T-helper 1 cell treated with Interleukin-12 subunit alpha and Interleukin-12 subunit beta and Interleukin-4 antibody, amounts not matched to agents 30 ng/mL and 1 ng/mL, for 36 hours (primary cell): ENCODE results near the gene TBL1X. TPM values are rescaled to one million over a fixed set of nuclear protein-coding genes. Genes with fewer than 3 reads are reported as not detected.
"Not testable (repeated sequence)": the region's sequence is repeated elsewhere in the genome, so short reads cannot be mapped to it uniquely, and the experiment has no call there.

Source experiments
- intact Hi-C: fragments of 100-400 bp; cut with micrococcal nuclease; formaldehyde crosslinking; loops from one replicate; pipeline ENCODE4 v1.15.1; 2024
- total RNA-seq: library from RNA; stranded (reverse); gene quantifications from 2 replicates; pipeline ENCODE4 v1.2.3, GENCODE V29; 2022

TBL1X gene
- total RNA-seq, 1 donor from 2014 or later, result 34.8 TPM

DNA sequence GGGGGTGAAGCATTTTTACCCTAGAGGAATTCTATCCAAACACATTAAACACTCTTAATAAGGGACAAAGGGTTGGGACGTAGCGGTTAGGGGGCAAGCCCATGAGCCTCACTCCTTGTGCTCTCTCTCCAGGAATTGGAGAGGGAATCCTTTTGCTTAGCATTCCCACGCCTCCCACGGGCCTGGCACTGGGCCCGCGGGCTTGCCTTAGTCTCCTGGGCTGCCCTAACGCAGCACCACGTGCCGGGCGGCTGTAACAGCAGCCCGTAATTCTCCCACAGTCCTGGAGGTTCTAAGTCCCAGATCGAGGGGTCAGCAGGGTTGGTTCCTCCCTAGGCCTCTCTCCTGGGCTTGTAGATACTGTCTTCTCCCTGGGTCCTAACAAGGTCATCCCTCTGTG lies 67.5 kb downstream of the TBL1X start:
- intact Hi-C loops, result loop anchor here (5.0 kb wide), 1 partner anchor 145 kb away; no protein-coding TSS in a partner anchor

DNA sequence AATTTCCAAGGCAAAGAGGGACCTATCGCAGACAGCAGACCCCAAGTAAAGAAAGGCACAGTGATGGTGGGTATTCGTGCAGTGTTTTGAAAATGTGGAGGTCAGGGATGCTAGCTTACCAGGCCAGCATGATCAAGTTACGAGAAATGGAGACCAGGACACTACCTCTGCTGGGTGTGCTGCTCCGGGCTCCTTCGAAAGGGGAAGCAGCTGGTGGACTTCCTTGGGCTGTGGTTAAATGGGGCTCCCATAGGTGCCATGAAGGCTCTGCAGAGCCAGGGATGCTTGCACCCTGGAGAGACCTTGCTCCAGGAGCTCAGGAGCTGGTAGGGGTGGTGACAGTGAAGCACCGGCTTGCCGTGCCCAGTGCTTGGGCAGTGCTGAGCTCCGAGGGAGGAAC lies 68.8 kb downstream of the TBL1X start:
- intact Hi-C loops, result loop anchor here (5.0 kb wide), 1 partner anchor 144 kb away; no protein-coding TSS in a partner anchor

DNA sequence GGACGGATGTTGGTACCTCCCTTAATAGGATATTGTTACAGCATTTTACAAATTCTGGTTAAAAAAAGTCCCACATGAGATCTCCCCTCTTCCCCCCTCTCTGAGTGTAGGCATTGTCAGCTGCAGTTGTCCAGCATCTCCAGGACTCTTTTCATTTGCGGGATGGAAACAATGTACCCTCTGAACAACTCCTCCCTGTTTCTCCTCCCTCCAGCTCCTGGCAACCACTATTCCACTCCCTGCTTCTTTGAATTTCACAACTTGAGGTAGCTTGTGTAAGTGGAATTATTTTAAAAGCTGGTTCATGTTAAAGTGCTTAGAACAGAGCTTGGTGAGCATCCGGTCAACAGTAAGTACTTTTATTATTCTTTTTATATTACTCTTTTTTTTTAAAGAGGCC lies 69.8 kb downstream of the TBL1X start:
- intact Hi-C loops, result loop anchor here (5.0 kb wide), 1 partner anchor 143 kb away; no protein-coding TSS in a partner anchor

DNA sequence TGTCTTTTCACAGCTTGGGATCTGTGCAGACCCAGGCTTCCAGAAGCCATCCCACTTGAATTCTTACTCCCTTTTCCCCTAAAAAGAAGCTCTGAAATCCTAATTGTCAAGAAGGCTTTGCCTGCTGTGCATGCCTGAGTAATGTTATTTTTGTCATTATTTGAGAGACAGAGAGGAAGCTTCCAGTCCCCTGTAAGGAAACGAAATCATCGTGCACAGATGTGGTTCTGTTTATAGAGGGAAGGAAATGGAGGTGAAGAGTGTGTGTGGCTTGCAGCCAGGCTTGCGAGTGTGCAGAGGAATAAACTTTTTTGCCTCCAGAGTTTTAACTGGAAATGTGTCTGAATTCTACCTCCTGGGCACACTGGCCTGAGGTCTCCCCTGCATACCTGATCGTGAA lies 70.2 kb downstream of the TBL1X start:
- intact Hi-C loops, result no loop called here

DNA sequence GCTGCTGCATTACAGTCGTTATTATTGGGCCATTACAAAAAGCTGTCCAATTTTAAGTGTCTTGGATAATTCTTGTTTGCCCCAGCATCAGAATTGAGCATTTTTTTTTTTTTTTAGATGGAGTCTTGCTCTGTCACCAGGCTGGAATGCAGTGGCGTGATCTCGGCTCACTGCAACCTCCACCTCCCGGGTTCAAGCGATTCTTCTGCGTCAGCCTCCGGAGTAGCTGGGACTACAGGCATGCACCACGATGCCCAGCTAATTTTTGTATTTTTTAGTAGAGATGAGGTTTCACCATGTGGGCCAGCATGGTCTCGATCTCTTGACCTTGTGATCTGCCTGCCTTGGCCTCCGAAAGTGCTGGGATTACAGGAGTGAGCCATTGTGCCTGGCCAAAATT lies 71.3 kb downstream of the TBL1X start:
- intact Hi-C loops, result not testable (repeated sequence)

DNA sequence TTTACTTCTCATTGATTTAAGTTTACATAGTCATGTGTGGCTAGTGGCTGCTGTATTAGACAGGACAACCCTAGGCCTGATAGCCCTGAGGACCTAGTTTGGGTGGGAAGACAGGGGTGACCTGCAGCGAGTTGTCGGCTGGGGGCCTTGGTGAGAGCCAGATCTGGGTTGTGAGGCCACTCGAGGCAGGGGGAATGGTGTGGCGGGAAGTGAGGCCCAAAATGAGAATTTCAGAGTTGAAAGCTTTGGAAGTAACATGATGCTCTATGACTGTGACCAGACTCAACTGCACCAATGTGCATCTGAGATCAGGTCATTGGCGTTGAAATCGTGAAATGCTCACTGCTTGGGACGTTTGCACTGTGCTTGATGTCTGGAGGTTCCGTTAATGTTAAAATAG lies 72.9 kb downstream of the TBL1X start:
- intact Hi-C loops, result no loop called here

DNA sequence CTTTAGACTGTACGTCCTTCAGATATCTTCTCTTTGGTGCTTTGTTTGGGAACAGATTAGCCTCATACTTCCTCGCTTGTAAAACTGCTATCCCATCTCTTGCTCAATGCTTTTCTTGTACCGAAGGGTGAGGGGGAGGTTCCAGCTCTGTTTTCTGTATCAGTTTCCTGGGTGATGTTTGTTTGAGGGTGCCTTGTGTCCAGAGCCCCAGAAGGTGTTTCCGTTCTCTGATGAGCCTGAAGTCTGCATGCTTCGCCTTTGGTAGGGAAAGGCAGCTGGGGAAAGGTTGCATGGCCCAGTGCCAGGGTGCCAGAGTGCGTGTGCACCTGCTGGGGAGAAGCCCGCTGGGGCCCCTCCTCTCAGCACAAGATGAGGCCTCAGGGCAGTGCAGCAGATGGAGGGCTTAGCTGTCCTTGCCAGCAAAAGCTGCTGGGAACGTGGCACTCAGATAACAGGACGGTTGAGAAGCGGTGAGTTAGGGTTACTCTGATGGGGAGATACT lies 73.7 kb downstream of the TBL1X start:
- intact Hi-C loops, result no loop called here

DNA sequence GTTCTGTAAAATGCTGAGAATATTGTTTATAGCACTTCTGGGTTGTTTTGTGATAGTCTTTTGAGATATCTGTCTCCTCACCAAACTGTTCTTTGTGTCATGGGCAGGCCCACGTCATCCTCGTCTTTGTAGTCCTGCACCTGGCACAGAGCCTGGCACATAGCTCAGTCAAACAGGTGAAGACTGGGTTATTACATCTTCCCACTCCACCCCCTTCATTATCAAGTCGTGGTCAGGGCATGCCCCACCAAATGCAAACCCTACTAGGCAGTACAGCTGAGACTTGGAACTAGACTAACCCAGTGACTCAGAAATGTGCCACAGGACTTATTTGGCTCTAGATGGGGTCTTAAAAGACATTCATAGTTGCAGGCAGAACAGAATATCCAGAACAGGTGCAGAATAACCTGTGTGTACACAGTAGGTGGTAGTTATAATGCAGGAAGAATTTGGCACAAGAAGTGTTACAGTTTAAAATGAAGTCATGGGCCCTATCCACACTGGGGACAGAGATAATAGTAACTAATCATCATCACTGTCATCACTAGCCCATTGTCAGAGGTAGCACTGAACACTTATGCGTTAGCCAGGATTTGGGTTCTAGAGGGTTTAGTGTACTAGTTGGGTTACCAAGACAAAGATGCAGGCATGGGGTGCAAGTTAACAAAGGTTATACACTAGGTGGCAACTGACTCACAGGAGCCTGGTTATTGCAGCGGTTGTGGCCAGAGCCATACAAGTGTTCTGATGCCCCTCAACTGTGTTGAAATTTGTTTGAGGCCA lies 74.9 kb downstream of the TBL1X start:
- intact Hi-C loops, result no loop called here

DNA sequence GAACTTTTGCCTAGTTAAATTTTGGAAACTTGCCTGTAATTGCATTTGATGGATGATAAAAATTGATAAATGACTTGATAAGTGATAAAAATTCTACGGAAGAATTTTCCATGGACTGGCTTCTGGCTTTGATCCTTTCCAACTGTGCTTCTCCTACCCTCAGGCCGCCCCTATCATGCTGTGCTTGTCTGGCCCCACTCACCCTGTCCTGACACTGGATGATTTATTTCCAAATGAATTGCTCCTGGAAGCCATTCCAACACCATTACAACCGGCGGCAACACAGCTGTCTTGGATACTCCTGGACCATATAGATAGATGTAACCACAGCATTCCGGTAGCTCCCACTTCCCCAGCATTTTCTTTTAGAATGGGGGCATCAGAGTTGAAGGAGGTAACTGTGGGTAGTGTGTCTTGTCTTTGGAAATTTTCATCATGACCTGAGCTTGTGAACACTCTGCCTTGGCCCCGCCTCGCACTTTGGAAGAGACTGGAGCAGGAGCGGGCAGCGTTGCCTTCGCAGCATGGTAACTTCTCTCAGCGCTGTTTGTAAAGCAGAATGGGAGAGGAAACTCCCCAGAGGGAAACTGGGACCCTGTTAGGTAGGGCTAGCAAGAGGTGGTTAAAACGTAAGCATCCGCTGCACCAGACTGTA lies 77.4 kb downstream of the TBL1X start:
- intact Hi-C loops, result no loop called here

DNA sequence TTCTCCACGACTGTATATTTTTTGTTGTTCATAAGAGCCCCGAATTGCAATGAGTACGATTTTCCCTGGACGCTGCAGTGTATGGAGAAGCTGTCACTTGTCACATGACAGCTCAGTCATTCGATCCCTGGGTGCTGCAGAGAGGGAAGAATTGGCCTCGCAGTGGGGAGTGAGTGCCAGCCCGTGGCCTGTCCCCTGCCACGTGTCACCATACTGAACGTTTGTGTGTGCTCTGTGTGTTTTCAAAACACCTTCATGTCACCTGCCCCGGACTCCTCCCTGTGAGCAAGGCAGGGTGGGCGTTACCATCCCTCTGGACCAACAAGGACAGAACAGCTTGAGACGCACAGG lies 77.9 kb downstream of the TBL1X start:
- intact Hi-C loops, result no loop called here

DNA sequence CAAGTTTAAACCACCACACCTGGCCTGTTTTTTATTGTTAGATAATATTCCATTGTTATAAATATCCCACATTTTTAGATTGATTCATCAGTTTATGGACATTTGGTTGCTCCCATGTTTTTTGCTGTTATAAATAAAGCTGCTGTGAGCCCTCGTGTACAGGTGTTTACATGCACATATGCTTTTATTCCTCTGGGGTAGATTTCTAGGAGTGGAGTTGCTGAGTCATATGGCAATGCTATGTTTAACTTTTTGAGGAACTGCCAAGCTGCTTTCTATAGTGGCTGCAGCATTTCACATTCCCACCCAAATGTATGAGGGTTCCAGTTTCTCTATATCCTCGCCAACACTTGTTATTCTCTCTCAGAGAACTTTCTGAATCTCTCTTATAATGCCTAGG lies 90.5 kb downstream of the TBL1X start:
- intact Hi-C loops, result no loop called here

DNA sequence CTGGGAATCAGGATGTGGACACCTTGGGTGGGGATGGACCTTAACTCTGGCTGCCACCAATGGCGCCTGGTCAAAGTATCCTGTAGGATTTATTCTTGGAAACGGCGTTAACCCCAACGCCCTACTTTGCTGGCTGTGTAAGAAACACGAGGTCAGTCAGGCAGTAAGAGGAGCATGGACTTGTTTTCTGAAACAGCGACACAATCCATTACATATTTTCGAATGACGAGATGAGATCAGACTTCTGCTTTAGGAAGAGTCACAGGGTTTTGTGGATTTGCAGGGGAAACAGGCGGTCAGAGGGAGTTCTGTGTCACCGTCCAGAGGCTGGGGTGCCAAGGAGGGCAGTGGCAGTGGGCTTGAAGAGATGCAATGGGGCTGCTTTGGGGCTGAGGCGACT lies 92.2 kb downstream of the TBL1X start:
- intact Hi-C loops, result no loop called here

DNA sequence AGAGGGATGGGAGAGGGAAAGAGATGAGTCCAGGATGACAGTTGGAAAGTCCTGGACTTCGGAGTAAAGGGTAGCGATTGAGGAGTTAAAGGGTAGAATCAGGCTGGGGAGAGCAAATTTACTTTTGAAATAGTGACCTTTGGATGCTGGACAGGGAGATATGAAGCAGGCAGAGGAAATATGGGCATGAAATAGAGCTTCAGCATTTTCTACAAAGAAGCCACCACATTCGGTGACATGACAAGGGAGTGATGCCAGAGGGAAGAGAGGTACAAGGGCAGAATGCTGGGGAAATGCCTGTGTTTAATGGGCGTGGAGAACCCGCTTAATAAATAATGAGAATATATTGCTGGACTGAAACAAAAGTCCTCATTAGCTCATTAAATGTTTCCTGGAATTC lies 92.7 kb downstream of the TBL1X start:
- intact Hi-C loops, result no loop called here

DNA sequence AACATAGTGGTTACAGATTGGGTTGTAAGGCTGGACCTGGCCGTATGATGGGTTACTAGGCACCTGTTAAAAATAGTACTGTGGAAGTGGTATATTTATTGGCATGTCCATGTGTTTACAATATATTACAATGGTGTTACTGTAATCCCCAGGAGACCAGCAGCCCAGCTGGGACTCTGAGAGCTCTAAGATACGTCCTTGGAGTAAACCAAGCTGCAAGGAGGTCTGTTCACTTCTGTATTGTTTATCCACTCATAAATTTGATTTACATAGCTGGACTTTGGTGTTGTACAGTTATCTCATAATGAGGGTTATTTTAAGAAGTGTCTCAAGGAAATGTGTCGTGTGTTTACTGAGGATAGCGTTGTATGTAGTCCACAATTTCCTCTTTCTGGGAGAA lies 93.8 kb downstream of the TBL1X start:
- intact Hi-C loops, result no loop called here

DNA sequence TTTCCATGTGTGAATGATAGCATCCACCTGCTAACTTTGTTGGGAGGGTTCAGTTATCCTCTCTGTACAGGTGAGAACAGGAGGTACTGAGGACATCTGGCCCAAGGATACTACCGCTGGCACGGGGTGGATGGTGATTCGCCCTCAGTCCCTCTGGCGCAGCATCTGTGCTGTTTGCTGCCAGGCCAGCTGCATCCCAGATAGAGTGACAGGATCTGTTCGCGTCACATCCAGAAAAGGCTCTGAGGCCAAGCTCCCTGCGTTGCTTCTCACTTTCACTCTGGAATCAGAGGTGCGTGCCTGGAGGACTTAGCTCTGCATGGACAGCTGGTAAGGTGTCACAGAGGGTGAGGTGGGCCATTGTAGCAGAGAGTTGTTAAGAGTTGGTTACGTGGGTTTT lies 95.4 kb downstream of the TBL1X start:
- intact Hi-C loops, result no loop called here

DNA sequence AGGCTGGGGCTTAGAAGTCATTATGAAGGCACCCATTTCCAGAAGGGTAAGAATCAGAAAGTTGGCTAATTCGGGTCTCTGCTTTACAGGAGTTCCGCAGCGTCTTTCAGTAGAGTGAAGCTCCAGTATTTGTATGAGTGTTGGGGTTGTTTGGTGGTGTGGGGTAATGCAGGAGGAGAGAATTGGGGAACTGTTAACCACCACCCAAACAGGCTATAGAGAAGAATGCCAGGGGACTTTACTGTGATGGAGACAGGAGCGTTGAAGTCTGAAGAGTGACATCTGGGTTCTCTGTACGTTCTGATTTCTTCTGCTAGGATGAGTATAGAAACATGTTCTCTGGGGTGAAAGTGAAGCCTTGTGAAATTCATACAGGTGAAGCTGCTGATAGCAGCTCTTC lies 96.3 kb downstream of the TBL1X start:
- intact Hi-C loops, result no loop called here

DNA sequence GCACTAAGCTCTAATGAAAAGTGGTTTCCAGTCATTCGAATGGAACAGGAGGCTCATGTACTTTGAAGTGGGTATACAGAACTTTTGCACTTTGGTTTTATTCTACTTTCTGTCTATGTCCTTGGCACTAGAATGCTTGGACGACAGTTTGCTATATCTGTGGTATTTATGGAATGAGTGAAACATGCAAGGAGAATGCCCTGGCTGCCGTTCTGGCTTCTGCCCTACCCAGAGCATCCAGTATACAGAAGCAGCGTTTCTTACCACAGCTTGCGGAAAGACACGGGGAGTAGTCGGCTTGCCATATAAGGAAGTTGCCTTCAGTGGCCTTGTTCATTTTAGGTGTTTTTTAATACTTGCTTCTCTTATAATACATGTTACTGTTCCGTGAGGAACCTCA lies 98.0 kb downstream of the TBL1X start:
- intact Hi-C loops, result no loop called here

DNA sequence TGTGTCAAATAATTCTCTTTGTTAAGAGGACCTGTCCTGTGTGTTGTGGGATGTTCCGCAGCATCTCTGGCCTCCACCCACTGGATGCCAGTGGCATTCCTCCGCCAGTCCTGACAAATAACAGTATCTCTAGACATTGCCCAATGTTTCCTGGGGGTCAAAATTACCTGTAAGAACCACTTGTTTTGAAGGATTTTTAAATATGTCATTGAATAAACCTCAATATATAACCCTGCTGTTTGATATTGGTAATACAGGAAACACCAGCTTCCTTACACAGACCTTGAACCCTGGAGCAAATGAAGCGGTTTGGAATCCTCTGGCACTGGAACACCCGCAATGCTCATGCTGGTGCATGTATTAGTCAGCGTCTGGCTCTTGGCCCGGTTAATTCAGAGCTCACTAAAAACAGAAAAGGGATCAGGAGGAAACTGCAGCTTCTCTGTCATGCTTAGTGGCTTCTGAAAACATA lies 101.3 kb downstream of the TBL1X start:
- intact Hi-C loops, result loop anchor here (5.0 kb wide), 1 partner anchor 99 kb away; the partner anchor contains the start of gene TBL1X

DNA sequence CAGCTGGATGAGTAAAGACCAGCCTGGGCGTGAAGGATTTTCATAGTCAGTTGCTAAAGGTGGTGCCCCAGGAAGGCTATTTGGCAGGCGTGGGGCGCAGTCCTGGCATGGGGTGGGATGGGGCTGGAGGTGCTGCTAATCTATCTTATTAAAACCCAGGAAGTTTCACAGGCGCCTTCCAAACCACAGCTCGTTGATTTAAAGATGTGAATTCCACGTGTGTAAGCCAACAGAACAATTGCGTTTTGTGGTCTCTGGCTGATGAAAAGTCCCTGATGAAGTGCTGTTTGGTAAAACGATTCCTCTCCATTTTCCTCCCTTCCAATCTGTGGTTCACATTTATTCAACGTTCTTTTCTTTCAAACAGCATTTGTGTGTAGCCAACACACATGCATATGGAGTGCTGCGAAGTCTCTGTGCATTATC lies 105.0 kb downstream of the TBL1X start:
- intact Hi-C loops, result loop anchor here (5.0 kb wide), 1 partner anchor 103 kb away; the partner anchor contains the start of gene TBL1X

DNA sequence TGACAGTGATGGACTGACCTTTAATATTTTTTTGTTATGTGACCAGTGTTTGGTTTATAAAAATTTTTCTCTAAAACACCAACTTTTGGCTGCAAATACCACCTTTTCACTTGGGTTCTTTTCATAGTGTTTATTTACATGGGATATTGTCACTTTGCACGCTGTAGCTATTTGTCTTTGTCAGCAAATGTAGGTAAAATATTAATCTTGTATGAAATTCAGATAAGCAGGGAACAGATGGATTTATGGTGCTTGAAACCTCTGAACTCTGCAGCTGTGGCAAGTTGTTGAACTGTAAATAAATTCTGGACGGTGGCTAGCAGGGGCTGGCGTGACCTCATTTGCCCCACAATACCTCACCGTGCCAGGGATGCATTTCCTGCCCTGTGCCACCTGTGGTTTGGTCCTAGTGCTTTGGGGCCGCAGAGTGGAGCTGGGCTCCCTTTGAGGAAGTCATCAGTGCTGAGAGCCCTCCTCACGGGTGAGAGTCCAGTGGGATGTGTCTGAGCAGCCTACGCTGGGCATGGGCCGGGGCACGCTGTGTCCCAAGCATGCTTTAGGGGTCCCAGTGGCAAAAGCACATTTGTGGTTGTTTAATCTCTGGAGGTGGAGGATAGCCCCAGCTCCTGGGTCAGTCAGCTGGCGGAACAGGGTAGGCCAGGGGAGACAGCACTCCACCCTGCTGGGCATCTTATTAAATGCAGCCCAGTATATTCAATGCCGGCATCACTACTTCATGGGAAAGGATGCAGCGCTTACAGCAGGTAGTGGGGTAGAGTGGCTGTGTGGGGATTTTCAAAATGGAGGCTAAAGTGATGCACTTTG lies 108.6 kb downstream of the TBL1X start:
- intact Hi-C loops, result no loop called here

DNA sequence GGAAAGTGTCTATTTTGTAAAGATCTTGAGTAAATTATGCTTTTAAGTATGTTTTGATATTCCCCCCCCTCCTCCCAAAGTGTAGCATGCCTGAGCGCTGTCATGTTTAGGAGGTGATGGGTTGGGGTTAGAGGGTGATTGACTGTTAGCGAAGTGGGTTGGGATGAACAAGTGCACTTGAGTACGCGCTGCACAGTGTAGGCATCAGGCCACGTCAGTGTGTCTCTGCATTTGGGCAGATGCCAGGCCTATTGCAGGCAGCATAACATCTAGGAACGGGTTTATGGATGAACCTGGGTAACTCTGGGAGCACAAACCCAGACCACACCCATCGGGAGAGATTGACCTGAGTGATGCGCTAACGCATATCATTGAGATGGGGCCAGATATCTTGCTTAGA lies 111.2 kb downstream of the TBL1X start:
- intact Hi-C loops, result no loop called here

DNA sequence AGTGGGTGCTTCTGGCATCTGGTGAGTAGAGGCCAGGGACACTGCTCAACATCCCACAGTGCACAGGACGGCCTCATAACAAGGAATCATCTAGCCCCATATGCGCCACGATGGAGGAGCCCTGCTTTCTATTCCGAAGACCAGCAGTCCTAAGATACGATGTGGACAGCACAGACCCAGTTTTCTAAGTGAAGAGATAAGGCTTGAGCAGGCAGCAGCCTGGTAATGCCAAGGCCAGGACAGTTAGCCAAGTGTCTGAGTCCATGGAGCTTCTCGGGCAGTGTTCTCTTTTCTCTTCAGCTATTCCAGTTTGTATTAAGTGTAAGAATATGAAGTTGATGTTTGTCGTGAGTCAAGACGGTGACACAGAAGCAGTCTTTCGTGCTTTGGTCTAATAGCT lies 112.7 kb downstream of the TBL1X start:
- intact Hi-C loops, result no loop called here
